ENCODE measurements around the gene DCUN1D5. TPM values are rescaled to one million over a fixed set of nuclear protein-coding genes. Genes with fewer than 3 reads are reported as not detected.

DCUN1D5 gene
- total and polyA plus RNA-seq, 2 of the 8 experiments (the other 6 are each of a cell fraction or from before 2014, with no cell fraction given) = 76.1 to 95.4 TPM

GRCh38 chr11:103035216-103035615 is 56.7 kb downstream of the DCUN1D5 start:
- no peak overlapping the region for H4K91ac ChIP-seq (replicated peaks; ENCODE audit: insufficient read length, low read length)
- H4K5ac ChIP-seq (ENCODE audit: insufficient read length, low read depth, low read length) = no peak overlapping the region
- no peak for FAIRE-seq
- no peak for DNase-seq (ENCODE audit: low read depth in 1 of 2, low spot score in 2 of 2)
- no peak overlapping the region for H2BK12ac ChIP-seq (ENCODE audit: low read depth, low read length)
- no peak overlapping the region for H3K14ac ChIP-seq (ENCODE audit: insufficient read length)
- no peak overlapping the region for H3K23ac ChIP-seq (ENCODE audit: insufficient read length)
- H2AK5ac ChIP-seq (ENCODE audit: low read depth, low read length) = no peak overlapping the region
- no peaks in the 10 kb centered on the region for H3K79me2 ChIP-seq (ENCODE audit: control insufficient read depth in 1 of 2, insufficient read depth in 2 of 2, low read length in 2 of 2)
- H3K56ac ChIP-seq (replicated peaks; ENCODE audit: insufficient read length, low read depth, low read length) = no peak overlapping the region
- no peak overlapping the region for H3K4ac ChIP-seq (replicated peaks; ENCODE audit: insufficient read length, low read depth, low read length)
- H3K4me1 ChIP-seq (replicated peaks in 1 of 4; ENCODE audit: control insufficient read depth in 3 of 4, insufficient read depth in 4 of 4, low read length in 3 of 4) = no peaks in the 10 kb centered on the region; a peak in 1 of 7 replicates
- no peaks in the 10 kb centered on the region for H3K23me2 ChIP-seq (ENCODE audit: low read depth, low read length)
- H3K4me3 ChIP-seq (ENCODE audit: extremely low read depth in 1 of 4, insufficient read depth in 2 of 4, low read depth in 3 of 4, low read length in 4 of 4) = no peak overlapping the region
- H3K4me2 ChIP-seq (ENCODE audit: insufficient read depth in 1 of 2, low read depth in 2 of 2, low read length in 2 of 2) = no peak overlapping the region
- no peak overlapping the region for H2BK20ac ChIP-seq (ENCODE audit: low read length)
- no peaks in the 10 kb centered on the region for H3K79me1 ChIP-seq (ENCODE audit: low read depth, low read length)
- H4K8ac ChIP-seq (ENCODE audit: extremely low read depth, insufficient read depth, low read length) = no peak overlapping the region
- H2AFZ ChIP-seq (ENCODE audit: low read length) = no peak overlapping the region
- H3K18ac ChIP-seq (ENCODE audit: extremely low read depth, low read length) = no peak overlapping the region
- H2BK120ac ChIP-seq (replicated peaks; ENCODE audit: low read depth, low read length) = no peak overlapping the region
- H3K27ac ChIP-seq (ENCODE audit: low read depth, low read length) = no peak overlapping the region
- H3K27me3 ChIP-seq (replicated peaks in 1 of 4; ENCODE audit: control insufficient read depth in 3 of 4, extremely low read depth in 1 of 4, insufficient read depth in 3 of 4, low read length in 3 of 4) = no peaks in the 10 kb centered on the region
- no peak overlapping the region for H2BK5ac ChIP-seq (ENCODE audit: low read depth, low read length)
- H4K20me1 ChIP-seq (replicated peaks in 1 of 2; ENCODE audit: control insufficient read depth in 1 of 2, insufficient read depth in 2 of 2, low read length in 2 of 2) = no peaks in the 10 kb centered on the region
- H3K9me3 ChIP-seq (ENCODE audit: insufficient read depth in 2 of 2, low read depth in 1 of 2, low read length in 1 of 2) = no peaks in the 10 kb centered on the region
- ChIA-PET CTCF (ENCODE audit: partially characterized antibody) (interaction anchor here (1.1 to 3.1 kb wide), 14 partner anchors 8 to 253 kb away, joined by 3 to 19 read pairs (median 5); no protein-coding TSS in a partner anchor), POLR2A (ENCODE audit: partially characterized antibody) (no interaction called here)
- H3K36me3 ChIP-seq (ENCODE audit: control insufficient read depth in 2 of 4, insufficient read depth in 4 of 4, low read length in 3 of 4) = no peaks in the 10 kb centered on the region
- H3K9ac ChIP-seq (replicated peaks in 1 of 4; ENCODE audit: extremely low read depth in 1 of 4, low read depth in 3 of 4, low read length in 3 of 4) = no peak overlapping the region
- H2BK15ac ChIP-seq (ENCODE audit: low read length) = no peak overlapping the region
- TF ChIP-seq CEBPB (IDR thresholded peaks at IDR 0.05; ENCODE audit: low read depth, low read length) (no peak), CTCF (IDR thresholded peaks at IDR 0.05; ENCODE audit: control extremely low read depth in 1 of 3, insufficient read depth in 1 of 3, low read depth in 1 of 3, low read length in 3 of 3) (no peak), KDM4A (IDR thresholded peaks at IDR 0.05; ENCODE audit: low read depth, low read length, severe bottlenecking) (no peak), POU5F1 (IDR thresholded peaks at IDR 0.05; ENCODE audit: low read depth, low read length) (no peak), HDAC6 (IDR thresholded peaks at IDR 0.05; ENCODE audit: low read depth, low read length) (no peak), CHD1 (IDR thresholded peaks at IDR 0.05; ENCODE audit: low read depth, low read length) (no peak), ASH2L (IDR thresholded peaks at IDR 0.05; ENCODE audit: low read length) (no peak), GTF2F1 (IDR thresholded peaks at IDR 0.05; ENCODE audit: borderline replicate concordance, low read depth, low read length) (no peak), EZH2 (IDR thresholded peaks at IDR 0.05; ENCODE audit: low read depth, low read length, severe bottlenecking) (no peak), RNF2 (IDR thresholded peaks at IDR 0.05; ENCODE audit: borderline replicate concordance, low read depth, low read length, missing control alignments, poor library complexity, severe bottlenecking) (no peak), PHF8 (conservative IDR thresholded peaks at IDR 0.05; ENCODE audit: low read depth, low read length) (no peak), RXRA (IDR thresholded peaks at IDR 0.05; ENCODE audit: insufficient read depth, low read depth, low read length) (no peak), CREB1 (IDR thresholded peaks at IDR 0.05) (no peak)
